CD4-positive, alpha-beta memory T cell (primary cell): Measurements from ENCODE around the gene GRIK1. TPM values are rescaled to one million over a fixed set of nuclear protein-coding genes. Genes with fewer than 3 reads are reported as not detected.

ENCODE experiments used
- CTCF ChIA-PET: fragments of 350-600 bp; sonication (Branson Sonifier 250); formaldehyde crosslinking; loops from one replicate; lab custom pipeline; 2021; ENCODE audit warnings: inconsistent platforms; ENCODE audit not compliant: partially characterized antibody; lab: Charles Lee
- POLR2A ChIA-PET: fragments of 350-600 bp; sonication (Branson Sonifier 250); formaldehyde crosslinking; loops from one replicate; lab custom pipeline; 2021; ENCODE audit not compliant: partially characterized antibody; lab: Charles Lee
- DNase-seq, 5 donors: peaks; one replicate each; pipeline versions ENCODE4 v3.0.0 to v3.0.0-alpha.2; 2020 to 2022; ENCODE audit warnings: mixed read lengths in 1 of 5
- H3K27ac ChIP-seq: one replicate; pipeline ENCODE4 v1.7.0; 2013; ENCODE audit warnings: low read depth, low read length
- H3K27me3 ChIP-seq: 2 replicates; pipeline ENCODE4 v1.7.0; 2013; ENCODE audit warnings: mild to moderate bottlenecking, low read length, moderate library complexity; ENCODE audit not compliant: insufficient read depth
- H3K36me3 ChIP-seq: 2 replicates; pipeline ENCODE4 v1.7.0; 2013; ENCODE audit warnings: mild to moderate bottlenecking, low read length, moderate library complexity; ENCODE audit not compliant: insufficient read depth
- H3K4me1 ChIP-seq: 2 replicates; pipeline ENCODE4 v1.7.0; 2013; ENCODE audit warnings: mild to moderate bottlenecking, low read length, moderate library complexity; ENCODE audit not compliant: insufficient read depth
- H3K4me3 ChIP-seq, 2 donors: one replicate each; pipeline ENCODE4 v1.7.0; 2013; ENCODE audit warnings: low read length in 2 of 2, mild to moderate bottlenecking in 1 of 2
- H3K9me3 ChIP-seq, 2 donors: one replicate each; pipeline ENCODE4 v1.7.0; 2013; ENCODE audit warnings: low read length in 2 of 2, control low read depth in 1 of 2; ENCODE audit not compliant: control insufficient read depth in 1 of 2
- H3K27ac Mint-ChIP-seq, 7 donors: one replicate each; pipeline ENCODE4 v1.8.0; 2020 to 2021; ENCODE audit warnings: mixed read lengths in 7 of 7, mild to moderate bottlenecking in 6 of 7, inconsistent platforms in 3 of 7, moderate library complexity in 3 of 7
- H3K27me3 Mint-ChIP-seq, 2 donors: one replicate each; pipeline ENCODE4 v1.8.0; 2020 to 2021; ENCODE audit warnings: mixed read lengths in 2 of 2
- H3K36me3 Mint-ChIP-seq, 2 donors: one replicate each; pipeline ENCODE4 v1.8.0; 2020 to 2021; ENCODE audit warnings: mixed read lengths in 2 of 2, inconsistent platforms in 1 of 2, mild to moderate bottlenecking in 1 of 2
- H3K4me1 Mint-ChIP-seq, 4 donors: one replicate each; pipeline ENCODE4 v1.8.0; 2020 to 2021; ENCODE audit warnings: mixed read lengths in 4 of 4, mild to moderate bottlenecking in 1 of 4
- H3K4me3 Mint-ChIP-seq, 8 donors: one replicate each; pipeline ENCODE4 v1.8.0; 2020 to 2021; ENCODE audit warnings: mixed read lengths in 8 of 8, mild to moderate bottlenecking in 7 of 8, moderate library complexity in 6 of 8, inconsistent platforms in 3 of 8
- H3K9me3 Mint-ChIP-seq, 8 donors: one replicate each; pipeline ENCODE4 v1.8.0; 2020 to 2021; ENCODE audit warnings: mixed read lengths in 8 of 8, mild to moderate bottlenecking in 5 of 8, inconsistent platforms in 3 of 8, moderate library complexity in 1 of 8
- intact Hi-C: fragments of 100-400 bp; cut with micrococcal nuclease; formaldehyde crosslinking; loops from one replicate; pipeline ENCODE4 v1.15.1; 2023
- polyA plus RNA-seq, 2 donors: library from polyadenylated mRNA; unstranded; fragments of 300-500 nt; fragmentation: Illumina TruSeq; gene quantifications; one replicate each; pipeline ENCODE4 v1.2.3, GENCODE V29; 2021
- total RNA-seq, 2 experiments: library from RNA; stranded (reverse); gene quantifications; one replicate each; pipeline ENCODE4 v1.2.3, GENCODE V29; 2021

GRIK1 gene
- total and polyA plus RNA-seq, 4 experiments from 2014 or later = not detected

DNA sequence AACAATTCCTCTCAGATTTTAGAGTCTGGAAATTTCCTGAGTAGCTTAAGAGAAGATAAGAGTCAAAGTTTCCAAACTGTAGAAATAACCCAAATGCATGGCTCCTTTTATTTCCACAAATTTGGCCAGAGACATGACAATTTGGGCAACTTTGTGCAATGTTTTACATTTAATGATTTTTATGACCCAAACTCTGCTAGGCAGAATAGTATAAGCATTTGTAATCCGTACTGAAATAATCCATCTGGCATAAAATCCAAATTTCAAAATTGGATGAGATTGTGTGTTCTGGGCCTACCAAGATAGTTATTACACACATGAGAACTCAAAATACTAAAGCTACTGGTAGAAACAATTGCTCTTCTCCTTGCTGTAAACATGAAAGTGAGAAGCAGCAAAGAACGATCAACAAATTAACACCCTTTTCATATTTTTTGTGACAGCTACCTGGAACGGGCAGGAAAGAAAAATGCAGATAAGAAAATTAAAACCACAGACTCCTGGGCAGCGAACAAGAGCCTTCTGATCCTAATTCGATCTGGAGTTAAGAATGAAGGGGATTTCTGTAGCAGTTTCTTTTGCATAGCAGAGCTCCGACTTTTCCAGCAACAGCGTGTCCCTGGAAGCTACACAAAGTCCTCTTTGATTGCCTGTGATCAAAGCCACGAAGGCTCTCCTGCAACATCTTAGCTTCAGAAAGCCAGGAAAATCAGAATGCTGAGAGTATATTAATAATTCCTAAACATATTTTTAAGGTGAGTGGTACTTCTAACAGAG, 191.2 kb downstream of the GRIK1 start:
- no peaks in the 10 kb centered on the region for H3K36me3 Mint-ChIP-seq
- no peak for DNase-seq
- H3K4me3 Mint-ChIP-seq = no peak overlapping the region
- Histone ChIP-seq H3K4me1 (no peaks in the 10 kb centered on the region), H3K9me3 (no peaks in the 10 kb centered on the region), H3K4me3 (no peak overlapping the region), H3K27ac (no peak overlapping the region), H3K36me3 (no peaks in the 10 kb centered on the region), H3K27me3 (no peaks in the 10 kb centered on the region)
- POLR2A ChIA-PET = no interaction called here
- CTCF ChIA-PET = no interaction called here
- no peak overlapping the region for H3K27ac Mint-ChIP-seq
- intact Hi-C loops = no loop called here
- H3K27me3 Mint-ChIP-seq = peaks cover 0 to 2% of the 10 kb centered on the region in 2 donors
- no peaks in the 10 kb centered on the region for H3K4me1 Mint-ChIP-seq
- H3K9me3 Mint-ChIP-seq = no peaks in the 10 kb centered on the region

DNA sequence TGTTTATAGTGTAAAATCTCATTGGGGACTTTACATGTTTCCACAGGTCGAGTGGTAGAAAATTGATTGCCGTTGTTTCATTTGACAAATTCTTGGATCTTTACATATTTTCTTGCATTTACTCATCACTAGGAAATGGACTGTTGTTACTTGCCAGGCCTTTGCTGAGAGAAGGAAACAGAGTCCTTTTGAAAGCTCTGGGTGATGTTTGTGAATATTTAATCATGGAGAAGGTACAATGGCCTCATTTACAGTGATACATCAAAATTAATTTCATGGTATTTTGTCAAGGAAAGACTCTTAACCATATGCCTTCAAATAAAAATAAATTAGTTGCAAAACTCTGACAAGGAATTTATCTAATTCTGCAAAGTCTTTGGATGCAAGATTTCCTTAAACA, 198.0 kb downstream of the GRIK1 start:
- intact Hi-C loops = no loop called here
- POLR2A ChIA-PET = no interaction called here
- H3K4me1 ChIP-seq = no peaks in the 10 kb centered on the region
- DNase-seq = no peak
- Mint-ChIP-seq H3K36me3 (no peaks in the 10 kb centered on the region), H3K9me3 (no peaks in the 10 kb centered on the region), H3K4me1 (no peaks in the 10 kb centered on the region), H3K27me3 (peaks cover 2% of the 10 kb centered on the region in 2 donors), H3K27ac (no peak overlapping the region), H3K4me3 (no peak overlapping the region)
- CTCF ChIA-PET = no interaction called here
- no peaks in the 10 kb centered on the region for H3K36me3 ChIP-seq
- H3K27ac ChIP-seq = no peak overlapping the region
- H3K9me3 ChIP-seq = no peaks in the 10 kb centered on the region
- no peaks in the 10 kb centered on the region for H3K27me3 ChIP-seq
- no peak overlapping the region for H3K4me3 ChIP-seq

GRCh38 chr21:29739176-29739575, 200.6 kb downstream of the GRIK1 start:
- POLR2A ChIA-PET = no interaction called here
- Histone ChIP-seq H3K4me3 (no peak overlapping the region), H3K4me1 (no peaks in the 10 kb centered on the region), H3K27me3 (no peaks in the 10 kb centered on the region), H3K36me3 (no peaks in the 10 kb centered on the region), H3K27ac (no peak overlapping the region), H3K9me3 (no peaks in the 10 kb centered on the region)
- Mint-ChIP-seq H3K4me3 (no peak overlapping the region), H3K4me1 (no peaks in the 10 kb centered on the region), H3K27me3 (peaks cover under 1 to 2% of the 10 kb centered on the region in 2 donors), H3K27ac (no peak overlapping the region), H3K36me3 (no peaks in the 10 kb centered on the region), H3K9me3 (peaks cover 0 to 4% (median 0%) of the 10 kb centered on the region in 8 donors)
- DNase-seq = no peak
- intact Hi-C loops = no loop called here
- CTCF ChIA-PET = no interaction called here

DNA sequence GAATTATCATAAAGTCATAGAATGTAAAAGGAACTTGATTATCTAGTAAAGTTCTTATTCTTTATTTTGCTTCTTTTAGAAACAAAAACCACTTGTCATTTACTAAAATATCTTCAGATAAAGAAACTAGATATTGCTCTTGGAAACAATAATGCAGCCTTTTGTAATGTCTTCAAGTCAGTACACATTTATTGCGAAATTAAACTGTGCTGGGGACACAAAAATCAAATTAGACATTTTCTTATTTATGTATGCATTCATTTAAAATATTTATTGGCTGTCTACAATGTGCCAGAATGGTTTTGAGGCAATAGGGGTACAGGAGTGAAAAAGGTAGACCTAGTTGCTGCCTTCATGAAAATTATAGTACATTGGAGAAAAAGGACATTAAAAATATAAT, 201.1 kb downstream of the GRIK1 start:
- no peak overlapping the region for H3K27ac Mint-ChIP-seq
- peaks cover 0 to 4% (median 0%) of the 10 kb centered on the region in 8 donors for H3K9me3 Mint-ChIP-seq
- ChIA-PET POLR2A (no interaction called here), CTCF (no interaction called here)
- peaks cover 0 to 2% of the 10 kb centered on the region in 2 donors for H3K27me3 Mint-ChIP-seq
- no peak overlapping the region for H3K4me3 Mint-ChIP-seq
- H3K4me1 Mint-ChIP-seq = no peaks in the 10 kb centered on the region
- no peaks in the 10 kb centered on the region for H3K9me3 ChIP-seq
- no peaks in the 10 kb centered on the region for H3K36me3 Mint-ChIP-seq
- H3K4me1 ChIP-seq = no peaks in the 10 kb centered on the region
- no peak for DNase-seq
- H3K36me3 ChIP-seq = no peaks in the 10 kb centered on the region
- H3K27ac ChIP-seq = no peak overlapping the region
- intact Hi-C loops = no loop called here
- no peak overlapping the region for H3K4me3 ChIP-seq
- no peaks in the 10 kb centered on the region for H3K27me3 ChIP-seq

- no peak overlapping the region for H3K4me3 ChIP-seq
- no peaks in the 10 kb centered on the region for H3K9me3 ChIP-seq
- H3K36me3 Mint-ChIP-seq = no peaks in the 10 kb centered on the region
- DNase-seq = no peak
- no peak overlapping the region for H3K27ac ChIP-seq
- no peaks in the 10 kb centered on the region for H3K4me1 Mint-ChIP-seq
- peaks cover 0 to 4% (median 0%) of the 10 kb centered on the region in 8 donors for H3K9me3 Mint-ChIP-seq
- no peak overlapping the region for H3K4me3 Mint-ChIP-seq
- no peaks in the 10 kb centered on the region for H3K4me1 ChIP-seq
- ChIA-PET POLR2A (no interaction called here), CTCF (no interaction called here)
- no peaks in the 10 kb centered on the region for H3K27me3 ChIP-seq
- no peaks in the 10 kb centered on the region for H3K36me3 ChIP-seq
- H3K27ac Mint-ChIP-seq = no peak overlapping the region
- peaks cover 0 to 2% of the 10 kb centered on the region in 2 donors for H3K27me3 Mint-ChIP-seq
- intact Hi-C loops = no loop called here
Measured at GRCh38 chr21:29737186-29737585, 202.6 kb downstream of the GRIK1 start.

- peaks cover 0 to 9% (median 0%) of the 10 kb centered on the region in 8 donors for H3K9me3 Mint-ChIP-seq
- peaks cover 0 to 2% of the 10 kb centered on the region in 2 donors for H3K27me3 Mint-ChIP-seq
- H3K9me3 ChIP-seq = no peaks in the 10 kb centered on the region
- no peaks in the 10 kb centered on the region for H3K36me3 ChIP-seq
- ChIA-PET POLR2A (no interaction called here), CTCF (no interaction called here)
- no peaks in the 10 kb centered on the region for H3K4me1 ChIP-seq
- no peaks in the 10 kb centered on the region for H3K4me1 Mint-ChIP-seq
- no peak overlapping the region for H3K27ac ChIP-seq
- DNase-seq = no peak
- H3K4me3 ChIP-seq = no peak overlapping the region
- H3K27me3 ChIP-seq = no peaks in the 10 kb centered on the region
- no peak overlapping the region for H3K4me3 Mint-ChIP-seq
- no peak overlapping the region for H3K27ac Mint-ChIP-seq
- intact Hi-C loops = no loop called here
- H3K36me3 Mint-ChIP-seq = no peaks in the 10 kb centered on the region
Measured at GRCh38 chr21:29730281-29730680, 209.5 kb downstream of the GRIK1 start.

- Mint-ChIP-seq H3K36me3 (no peaks in the 10 kb centered on the region), H3K4me3 (no peak overlapping the region), H3K27me3 (peaks cover 0 to 3% of the 10 kb centered on the region in 2 donors), H3K27ac (no peak overlapping the region), H3K4me1 (no peaks in the 10 kb centered on the region), H3K9me3 (peaks cover 0 to 5% (median 0%) of the 10 kb centered on the region in 8 donors)
- Histone ChIP-seq H3K4me3 (no peak overlapping the region), H3K36me3 (no peaks in the 10 kb centered on the region), H3K9me3 (no peaks in the 10 kb centered on the region), H3K27ac (no peak overlapping the region), H3K27me3 (no peaks in the 10 kb centered on the region), H3K4me1 (no peaks in the 10 kb centered on the region)
- intact Hi-C loops = no loop called here
- no peak for DNase-seq
- ChIA-PET POLR2A (no interaction called here), CTCF (no interaction called here)
Measured at GRCh38 chr21:29726044-29726443, 213.8 kb downstream of the GRIK1 start.
